Upper lobe of left lung (tissue), 6 donors: ENCODE data around the gene DZIP1. TPM values are rescaled to one million over a fixed set of nuclear protein-coding genes. Genes with fewer than 3 reads are reported as not detected.

Experiments used
- ATAC-seq, 2 donors: fragments of 200-7000 bp; cut with Tn5 transposase; one replicate each; pipeline ENCODE4 v1.9.1; 2022; ENCODE audit warnings: mild to moderate bottlenecking in 2 of 2, moderate library complexity in 2 of 2; ENCODE audit not compliant: low FRiP score in 2 of 2
- DNase-seq, 2 donors: peaks; one replicate each; pipeline ENCODE4 v3.0.0-alpha.2; 2019 to 2020
- H3K27ac ChIP-seq, 4 donors: fragments of 200-600 bp; sonication (generic); one replicate each; pipeline ENCODE4 v1.5.1; 2016 to 2019
- H3K27me3 ChIP-seq, 4 donors: fragments of 200-600 bp; sonication (generic); one replicate each; pipeline ENCODE4 v1.5.1; 2017 to 2019
- H3K36me3 ChIP-seq, 4 donors: fragments of 200-600 bp; sonication (generic); one replicate each; pipeline ENCODE4 v1.5.1; 2016 to 2019
- H3K4me1 ChIP-seq, 4 donors: fragments of 200-600 bp; sonication (generic); one replicate each; pipeline ENCODE4 v1.5.1; 2018 to 2019
- H3K4me3 ChIP-seq, 4 donors: fragments of 200-600 bp; sonication (generic); one replicate each; pipeline ENCODE4 v1.5.1; 2017 to 2019; ENCODE audit warnings: mild to moderate bottlenecking in 2 of 4, moderate library complexity in 1 of 4
- H3K9me3 ChIP-seq, 4 donors: fragments of 200-600 bp; sonication (generic); one replicate each; pipeline ENCODE4 v1.5.1; 2018 to 2019
- CTCF ChIP-seq, 6 experiments: fragments of 450-650 bp in 4 of 6; fragments of 200-600 bp in 2 of 6; sonication (generic) in 2 of 6; IDR thresholded peaks; one replicate each; pipeline ENCODE4 v1.5.1; 2016 to 2019; ENCODE audit warnings: antibody characterized with exemption in 6 of 6
- EP300 ChIP-seq, 4 donors: sonication (generic); formaldehyde crosslinking; IDR thresholded peaks; one replicate each; pipeline ENCODE4 v1.5.1; 2017; ENCODE audit warnings: antibody characterized with exemption in 4 of 4, control low read depth in 2 of 4
- POLR2A ChIP-seq, 4 donors: fragments of 450-650 bp; IDR thresholded peaks; one replicate each; pipeline ENCODE4 v1.5.1; 2016 to 2017; ENCODE audit warnings: antibody characterized with exemption in 4 of 4, mild to moderate bottlenecking in 2 of 4
- POLR2AphosphoS5 ChIP-seq, 2 donors: sonication (generic); formaldehyde crosslinking; IDR thresholded peaks; one replicate each; pipeline ENCODE4 v1.5.1; 2017; ENCODE audit warnings: antibody characterized with exemption in 2 of 2
- WGBS, 2 donors: methylation state at CpG; one replicate each; pipeline ENCODE4 v1.1.5; 2017 to 2018; 5-methylcytosine and 5-hydroxymethylcytosine counted together
- total RNA-seq, 6 donors: library from RNA; depleted of rRNA in 4 of 6; stranded (reverse); fragments of >200 nt in 4 of 6; gene quantifications; one replicate each; pipeline versions ENCODE4 v1.1.0 to v1.2.1, GENCODE V29; 2016 to 2021
- donor health status: DM: no; HTN: no; CAD: no; lungs with moderate emphysema.
- donor health status: DM: no; HTN: yes; CAD: no; lungs with severe emphysema.

DZIP1 gene
- total RNA-seq, 6 donors from 2014 or later, result 4.8 to 18.4 (median 8.7) TPM

- TF ChIP-seq POLR2AphosphoS5 (IDR thresholded peaks at IDR 0.05), result no peak
- no peak for TF ChIP-seq POLR2A (IDR thresholded peaks at IDR 0.05)
- TF ChIP-seq EP300 (IDR thresholded peaks at IDR 0.05), result no peak
- no peak for TF ChIP-seq CTCF (IDR thresholded peaks at IDR 0.05)
- Histone ChIP-seq H3K4me1 (no peaks in the 10 kb centered on the region), H3K4me3 (no peak overlapping the region), H3K9me3 (no peaks in the 10 kb centered on the region), H3K27me3 (no peaks in the 10 kb centered on the region), H3K36me3 (no peaks in the 10 kb centered on the region), H3K27ac (no peak overlapping the region)
- DNase-seq (no peak), ATAC-seq (no peak)
- 62 to 65% methylated on average over 6 of the region's 6 CpGs for WGBS, 2 donors
Measured at GRCh38 chr13:95559100-95559499, 85.4 kb downstream of the DZIP1 start.

- H3K27me3 ChIP-seq, result peaks cover 0 to 13% (median 11%) of the 10 kb centered on the region in 4 donors
- TF ChIP-seq POLR2A (IDR thresholded peaks at IDR 0.05) (no peak), CTCF (IDR thresholded peaks at IDR 0.05) (no peak), POLR2AphosphoS5 (IDR thresholded peaks at IDR 0.05) (no peak), EP300 (IDR thresholded peaks at IDR 0.05) (no peak)
- H3K4me1 ChIP-seq, result peaks cover 10 to 16% (median 12%) of the 10 kb centered on the region in 4 donors
- no peak overlapping the region for H3K4me3 ChIP-seq
- no peaks in the 10 kb centered on the region for H3K9me3 ChIP-seq
- H3K27ac ChIP-seq, result no peak overlapping the region
- H3K36me3 ChIP-seq, result no peaks in the 10 kb centered on the region
- DNase-seq (no peak), ATAC-seq (no peak)
Measured at GRCh38 chr13:95557013-95557412, 87.5 kb downstream of the DZIP1 start.

- peaks cover 0 to 15% (median 13%) of the 10 kb centered on the region in 4 donors for H3K27me3 ChIP-seq
- peaks cover 10 to 16% (median 12%) of the 10 kb centered on the region in 4 donors for H3K4me1 ChIP-seq
- H3K9me3 ChIP-seq, result no peaks in the 10 kb centered on the region
- H3K36me3 ChIP-seq, result no peaks in the 10 kb centered on the region
- 33 to 36% methylated on average over 29 of the region's 29 CpGs for WGBS, 2 donors
- TF ChIP-seq POLR2AphosphoS5 (IDR thresholded peaks at IDR 0.05), result no peak
- no peak for TF ChIP-seq POLR2A (IDR thresholded peaks at IDR 0.05)
- no peak for TF ChIP-seq CTCF (IDR thresholded peaks at IDR 0.05)
- no peak for TF ChIP-seq EP300 (IDR thresholded peaks at IDR 0.05)
- no peak overlapping the region for H3K27ac ChIP-seq
- ATAC-seq (peak; percentile 50 to 68), DNase-seq (peak in 1 of 2 donors; percentile 20)
- H3K4me3 ChIP-seq, result peak overlapping the region in 1 of 4 donors; percentile 24
Measured at GRCh38 chr13:95553581-95554385, 90.7 kb downstream of the DZIP1 start.

- H3K36me3 ChIP-seq, result no peaks in the 10 kb centered on the region
- DNase-seq (peak; percentile 22 to 75), ATAC-seq (peak; percentile 41 to 56)
- WGBS, 2 donors, result 8 to 24% methylated on average over 3 to 23 of the region's 70 CpGs
- no peaks in the 10 kb centered on the region for H3K9me3 ChIP-seq
- peak within 1 kb of the TSS in 3 of 4 donors; percentile 8 to 24 (median 16) for H3K4me3 ChIP-seq
- TF ChIP-seq POLR2A (IDR thresholded peaks at IDR 0.05) (no peak), CTCF (IDR thresholded peaks at IDR 0.05) (no peak), EP300 (IDR thresholded peaks at IDR 0.05) (no peak), POLR2AphosphoS5 (IDR thresholded peaks at IDR 0.05) (no peak)
- H3K27me3 ChIP-seq, result peaks cover 0 to 15% (median 13%) of the 10 kb centered on the region in 4 donors
- H3K27ac ChIP-seq, result no peak within 1 kb of the TSS
- peaks cover 10 to 16% (median 12%) of the 10 kb centered on the region in 4 donors for H3K4me1 ChIP-seq
Measured at GRCh38 chr13:95552539-95553441, 91.7 kb downstream of the DZIP1 start, which contains the start of gene CLDN10. Gene CLDN10, plus strand, starts transcription at chr13:95552720. Its CDS starts 34 bp downstream, at chr13:95552754.
